T-helper 22 cell (primary cell): ENCODE data around the gene LCE1F.

ENCODE experiments used
- DNase-seq: peaks from one replicate; pipeline ENCODE4 v3.0.0-alpha.2; 2020; ENCODE audit warnings: low read depth

Gene LCE1F

GRCh38 chr1:152774875-152775274 lies at the start of gene LCE1F:
LCE1F (plus strand) TSS chr1:152775140; CDS start chr1:152776372, 1,232 bp downstream.
- no peak for DNase-seq

DNA sequence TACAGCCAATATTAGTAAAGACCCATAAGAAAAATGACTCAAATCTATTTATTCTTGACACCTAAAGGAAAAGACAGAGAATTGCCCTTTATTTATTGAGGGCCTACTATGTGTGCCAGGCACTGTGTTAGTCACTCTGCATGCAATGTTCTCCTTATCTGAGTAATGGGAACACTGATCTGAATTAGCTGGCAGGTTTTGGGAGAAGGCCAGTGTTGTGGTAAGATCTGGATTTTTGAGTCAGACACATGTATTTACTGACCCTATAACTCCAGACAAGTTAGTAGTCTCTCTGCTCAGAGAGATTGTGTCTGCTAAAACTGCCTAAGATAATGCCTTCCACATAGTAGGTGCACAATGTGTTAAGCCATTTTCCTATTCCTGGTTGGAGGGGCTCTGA lies 49.7 kb upstream of the LCE1F start:
- DNase-seq = no peak

- no peak for DNase-seq
These were observed 46.0 kb upstream of the LCE1F start for GRCh38 chr1:152728986-152729385.

DNA sequence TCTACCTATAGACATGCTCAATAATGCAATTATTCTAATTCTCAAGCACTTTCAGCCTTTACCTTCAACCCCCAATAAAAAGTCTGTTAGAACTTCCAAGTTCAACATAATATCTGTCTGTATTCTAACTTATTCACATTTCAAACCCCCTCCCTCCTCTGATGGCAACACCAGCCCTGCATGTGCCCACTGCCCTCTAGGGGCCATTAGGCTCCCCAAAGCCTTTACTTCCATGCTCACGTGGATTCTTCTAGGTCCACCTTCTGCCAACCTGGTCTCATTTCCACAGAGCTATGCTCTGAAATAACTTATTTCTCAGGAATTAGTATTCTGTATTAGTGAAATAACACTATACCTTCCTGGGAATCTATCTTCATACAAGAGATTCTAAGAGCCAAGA lies 39.3 kb upstream of the LCE1F start:
- DNase-seq = no peak

GRCh38 chr1:152737997-152738396 lies 36.9 kb upstream of the LCE1F start:
- no peak for DNase-seq

GRCh38 chr1:152739841-152740240 lies 35.1 kb upstream of the LCE1F start:
- no peak for DNase-seq

- no peak for DNase-seq
These were observed 33.3 kb upstream of the LCE1F start for GRCh38 chr1:152741656-152742055.

GRCh38 chr1:152743371-152744145 lies 31.4 kb upstream of the LCE1F start:
- no peak for DNase-seq

DNA sequence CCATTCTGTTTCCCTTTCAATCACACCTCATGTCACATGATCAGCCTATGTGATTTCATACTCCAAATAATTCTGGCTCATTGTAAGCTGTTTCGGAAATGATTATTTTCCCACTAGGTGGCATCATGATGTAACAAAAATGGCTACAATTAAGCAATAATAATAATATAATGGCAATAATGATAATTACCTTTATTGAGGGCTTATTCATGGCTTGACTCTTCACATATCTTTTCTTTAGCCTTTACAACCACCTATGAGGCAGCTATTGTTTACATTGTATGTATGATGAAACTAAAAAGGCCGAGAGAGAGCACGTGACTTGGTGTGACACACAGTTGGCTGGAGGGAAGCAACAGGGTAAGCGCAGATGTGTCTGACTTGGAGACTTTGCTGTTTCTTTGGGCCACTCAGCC lies 29.6 kb upstream of the LCE1F start:
- no peak for DNase-seq

GRCh38 chr1:152745765-152746444 lies 29.0 kb upstream of the LCE1F start:
- DNase-seq = no peak

DNA sequence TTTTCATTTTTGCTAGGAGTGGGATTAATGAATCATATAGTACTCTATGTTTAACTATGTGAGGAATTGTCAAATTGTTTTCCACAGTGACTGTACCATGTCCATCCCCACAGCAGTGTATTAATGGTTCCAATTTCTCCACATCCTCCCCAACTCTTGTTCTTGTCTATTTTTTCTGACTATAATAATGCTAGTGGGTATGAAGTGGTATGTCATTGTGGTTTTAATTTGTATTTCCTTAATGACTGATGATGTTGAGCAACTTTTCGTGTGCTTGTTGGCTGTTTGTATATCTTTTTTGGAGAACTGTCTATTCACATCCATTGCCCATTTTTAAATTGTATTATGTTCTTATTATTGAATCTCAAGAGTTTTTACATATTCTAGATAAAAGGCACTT lies 27.1 kb upstream of the LCE1F start:
- DNase-seq = no peak

- no peak for DNase-seq
These were observed 22.7 kb upstream of the LCE1F start for GRCh38 chr1:152752225-152752624.

DNA sequence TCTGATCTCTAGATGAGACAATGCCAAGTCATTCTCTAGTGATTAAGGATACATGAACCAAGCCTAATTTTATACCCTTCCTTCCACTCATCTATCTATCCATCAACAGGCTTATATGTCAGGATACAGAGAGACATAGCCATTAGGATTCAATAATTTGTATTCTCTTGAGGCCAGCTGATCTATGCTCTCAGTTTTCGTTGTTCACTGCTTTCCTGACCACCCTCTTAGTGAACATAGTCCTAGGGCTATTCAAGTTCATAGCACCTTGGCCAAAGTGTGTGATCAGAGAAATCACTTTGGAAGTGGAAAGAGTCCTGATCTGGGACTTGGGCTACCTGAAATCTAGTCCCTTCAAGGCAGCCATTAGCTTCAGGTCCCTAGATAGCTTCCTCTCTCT lies 21.4 kb upstream of the LCE1F start:
- DNase-seq = no peak

DNA sequence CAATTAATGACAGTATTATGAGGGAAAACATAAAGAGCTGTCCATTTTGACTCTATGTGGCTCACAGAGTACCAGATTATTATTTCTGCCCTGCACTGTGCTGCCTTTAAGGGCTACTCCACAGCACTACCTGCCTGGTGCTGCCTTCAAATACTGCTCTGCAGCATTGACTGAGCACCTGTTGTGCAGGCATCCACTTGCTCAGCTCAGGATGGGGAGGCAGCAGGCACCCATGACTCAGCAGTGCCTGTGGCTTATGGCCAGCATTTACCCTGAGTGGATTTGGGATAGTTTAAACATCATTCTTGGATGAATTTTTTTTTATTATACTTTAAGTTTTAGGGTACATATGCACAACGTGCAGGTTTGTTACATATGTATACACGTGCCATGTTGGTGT lies 18.1 kb upstream of the LCE1F start:
- DNase-seq = no peak

GRCh38 chr1:152757747-152758146 lies 17.2 kb upstream of the LCE1F start, which contains the start of gene KPRP:
KPRP (plus strand) TSS chr1:152758025; CDS start chr1:152759589, 1,564 bp downstream.
- DNase-seq = no peak

DNA sequence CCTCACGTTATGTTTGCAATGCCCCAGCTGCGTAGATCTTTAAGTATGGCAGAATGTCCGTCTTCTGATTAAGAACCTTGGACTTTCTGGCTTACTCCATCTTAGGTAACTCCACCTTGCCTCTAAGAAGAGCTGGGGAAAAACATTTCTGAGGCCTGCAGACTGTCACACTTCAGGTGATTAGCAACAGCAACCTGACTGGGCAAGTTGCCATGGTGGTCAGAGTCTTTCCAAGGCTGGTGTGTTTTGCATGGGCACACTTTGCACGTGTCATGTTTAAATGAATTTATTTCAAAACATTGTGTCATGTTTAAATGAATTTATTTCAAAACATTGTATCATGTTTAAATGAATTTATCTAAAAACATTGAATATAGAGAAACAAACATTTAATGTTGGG lies 16.3 kb upstream of the LCE1F start:
- no peak for DNase-seq

- DNase-seq = no peak
These were observed 15.3 kb upstream of the LCE1F start for GRCh38 chr1:152759453-152760173.

GRCh38 chr1:152760551-152761190 lies 14.3 kb upstream of the LCE1F start:
- no peak for DNase-seq

GRCh38 chr1:152761609-152762213 lies 13.2 kb upstream of the LCE1F start:
- no peak for DNase-seq

GRCh38 chr1:152768847-152769533 lies 6.0 kb upstream of the LCE1F start:
- no peak for DNase-seq

DNA sequence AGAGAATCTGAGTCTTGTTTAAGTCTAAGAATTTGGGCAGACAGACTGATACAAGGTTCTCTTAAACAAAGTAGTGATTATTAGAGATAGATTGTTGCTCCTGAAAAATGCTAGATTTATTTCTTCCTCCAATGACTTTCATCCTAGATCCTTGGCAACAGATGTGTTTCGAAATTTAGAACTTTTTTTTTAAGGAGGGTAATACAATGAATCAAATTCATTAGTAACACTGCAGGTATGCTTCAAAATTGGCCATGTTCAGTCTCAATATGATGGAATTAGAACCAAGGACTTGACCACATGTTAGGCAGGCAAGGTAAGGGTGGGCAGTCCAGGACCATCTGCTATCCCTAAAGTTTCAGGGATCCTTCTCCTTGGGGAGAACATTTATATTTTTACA lies 4.5 kb upstream of the LCE1F start:
- no peak for DNase-seq
